Mesothelial cell of epicardium (in vitro differentiated cells): ENCODE measurements around the gene RBBP8. TPM values are rescaled to one million over a fixed set of nuclear protein-coding genes. Genes with fewer than 3 reads are reported as not detected.

ENCODE experiments used
- DNase-seq, 2 experiments: peaks; one replicate each; pipeline ENCODE4 v3.0.0; 2021; ENCODE audit warnings: low spot score in 2 of 2; ENCODE audit not compliant: unreplicated experiment in 2 of 2
- H3K27ac Mint-ChIP-seq: 2 replicates; pipeline ENCODE4 v1.8.0; 2021; ENCODE audit warnings: mixed read lengths
- H3K27me3 Mint-ChIP-seq: 2 replicates; pipeline ENCODE4 v1.8.0; 2021; ENCODE audit warnings: low read depth, mixed read lengths
- H3K36me3 Mint-ChIP-seq: 2 replicates; pipeline ENCODE4 v1.8.0; 2021; ENCODE audit warnings: mixed read lengths
- H3K4me1 Mint-ChIP-seq: 2 replicates; pipeline ENCODE4 v1.8.0; 2021; ENCODE audit warnings: mixed read lengths
- H3K4me3 Mint-ChIP-seq: 2 replicates; pipeline ENCODE4 v1.8.0; 2021; ENCODE audit warnings: mild to moderate bottlenecking, moderate library complexity, mixed read lengths
- H3K9me3 Mint-ChIP-seq: 2 replicates; pipeline ENCODE4 v1.8.0; 2021; ENCODE audit warnings: mixed read lengths
- total RNA-seq: library from RNA; stranded (reverse); gene quantifications from 3 replicates; pipeline ENCODE4 v1.2.1, GENCODE V29; 2021
- TF ChIP-seq, protein P1 (sequence below): fragments of 200-600 bp; sonication (generic); IDR thresholded peaks from one replicate; pipeline ENCODE4 v1.5.0; 2021; ENCODE audit warnings: antibody characterized with exemption; ENCODE audit not compliant: unreplicated experiment

RBBP8 gene
- total RNA-seq, 1 donor from 2014 or later, result 29.8 TPM

- H3K36me3 Mint-ChIP-seq, result peaks cover 17% of the 10 kb centered on the region
- no peaks in the 10 kb centered on the region for H3K27me3 Mint-ChIP-seq
- no peak overlapping the region for H3K27ac Mint-ChIP-seq
- TF ChIP-seq, protein P1, sequence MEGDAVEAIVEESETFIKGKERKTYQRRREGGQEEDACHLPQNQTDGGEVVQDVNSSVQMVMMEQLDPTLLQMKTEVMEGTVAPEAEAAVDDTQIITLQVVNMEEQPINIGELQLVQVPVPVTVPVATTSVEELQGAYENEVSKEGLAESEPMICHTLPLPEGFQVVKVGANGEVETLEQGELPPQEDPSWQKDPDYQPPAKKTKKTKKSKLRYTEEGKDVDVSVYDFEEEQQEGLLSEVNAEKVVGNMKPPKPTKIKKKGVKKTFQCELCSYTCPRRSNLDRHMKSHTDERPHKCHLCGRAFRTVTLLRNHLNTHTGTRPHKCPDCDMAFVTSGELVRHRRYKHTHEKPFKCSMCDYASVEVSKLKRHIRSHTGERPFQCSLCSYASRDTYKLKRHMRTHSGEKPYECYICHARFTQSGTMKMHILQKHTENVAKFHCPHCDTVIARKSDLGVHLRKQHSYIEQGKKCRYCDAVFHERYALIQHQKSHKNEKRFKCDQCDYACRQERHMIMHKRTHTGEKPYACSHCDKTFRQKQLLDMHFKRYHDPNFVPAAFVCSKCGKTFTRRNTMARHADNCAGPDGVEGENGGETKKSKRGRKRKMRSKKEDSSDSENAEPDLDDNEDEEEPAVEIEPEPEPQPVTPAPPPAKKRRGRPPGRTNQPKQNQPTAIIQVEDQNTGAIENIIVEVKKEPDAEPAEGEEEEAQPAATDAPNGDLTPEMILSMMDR, result no peak
- H3K9me3 Mint-ChIP-seq, result no peaks in the 10 kb centered on the region
- DNase-seq, result no peak
- H3K4me3 Mint-ChIP-seq, result no peak overlapping the region
- H3K4me1 Mint-ChIP-seq, result peaks cover 14% of the 10 kb centered on the region
These were observed 48.4 kb downstream of the RBBP8 start for GRCh38 chr18:22981274-22982133.

DNA sequence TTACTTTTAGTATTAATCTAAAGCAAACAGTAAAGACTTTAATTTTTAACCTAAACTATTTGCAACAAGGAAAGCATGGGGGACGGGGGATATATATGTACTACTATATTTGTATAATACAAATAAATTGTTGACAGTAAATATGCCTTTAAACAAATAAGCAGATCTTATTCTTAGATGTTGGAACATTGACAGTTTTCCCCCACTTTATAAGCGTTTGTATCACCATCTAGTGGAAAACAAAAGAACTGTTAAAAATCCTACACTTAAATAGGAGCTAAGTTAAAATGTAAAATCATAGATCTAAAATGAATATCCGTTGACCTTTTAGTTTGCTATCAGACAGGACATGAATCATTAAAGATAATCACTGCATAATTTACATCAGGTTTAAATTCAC lies 50.0 kb downstream of the RBBP8 start:
- H3K9me3 Mint-ChIP-seq, result no peaks in the 10 kb centered on the region
- no peak overlapping the region for H3K4me3 Mint-ChIP-seq

DNA sequence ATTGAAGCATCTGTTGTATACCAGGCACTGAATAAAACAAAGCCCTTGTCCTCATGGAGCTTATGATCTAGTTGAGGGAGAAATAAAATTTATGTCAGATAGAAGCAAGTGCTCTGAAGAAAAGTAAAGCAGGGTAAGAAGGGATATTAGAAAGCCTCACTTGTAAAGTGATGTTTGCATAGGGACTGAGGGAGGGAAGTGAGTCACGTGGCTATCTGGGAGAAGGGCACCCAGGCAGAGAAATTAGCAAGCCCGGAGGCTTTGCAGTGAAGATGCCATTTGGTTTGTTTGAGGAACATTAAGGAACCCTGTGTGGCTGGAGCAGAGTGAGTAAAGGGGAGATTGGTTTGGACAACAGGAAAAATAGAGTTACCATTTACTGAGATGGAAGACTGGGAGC lies 52.1 kb downstream of the RBBP8 start:
- DNase-seq, result no peak
- no peaks in the 10 kb centered on the region for H3K27me3 Mint-ChIP-seq
- peaks cover 13% of the 10 kb centered on the region for H3K36me3 Mint-ChIP-seq
- TF ChIP-seq, protein P1, result no peak
- H3K4me1 Mint-ChIP-seq, result peaks cover 2% of the 10 kb centered on the region
- H3K4me3 Mint-ChIP-seq, result no peak overlapping the region
- H3K27ac Mint-ChIP-seq, result no peak overlapping the region
- no peaks in the 10 kb centered on the region for H3K9me3 Mint-ChIP-seq

More for the DNA sequence above, 50.0 kb downstream of the RBBP8 start:
- Mint-ChIP-seq H3K27ac (no peak overlapping the region), H3K36me3 (peaks cover 17% of the 10 kb centered on the region), H3K4me1 (peaks cover 8% of the 10 kb centered on the region), H3K27me3 (no peaks in the 10 kb centered on the region)
- TF ChIP-seq, protein P1, result peak; percentile 56
- no peak for DNase-seq

GRCh38 chr18:22987547-22988189 lies 54.5 kb downstream of the RBBP8 start:
- peaks cover 16% of the 10 kb centered on the region for H3K36me3 Mint-ChIP-seq
- no peaks in the 10 kb centered on the region for H3K4me1 Mint-ChIP-seq
- H3K27ac Mint-ChIP-seq, result no peak overlapping the region
- DNase-seq, result no peak
- H3K9me3 Mint-ChIP-seq, result no peaks in the 10 kb centered on the region
- TF ChIP-seq, protein P1, result no peak
- H3K4me3 Mint-ChIP-seq, result no peak overlapping the region
- no peaks in the 10 kb centered on the region for H3K27me3 Mint-ChIP-seq

GRCh38 chr18:22988208-22988607 lies 55.1 kb downstream of the RBBP8 start:
- Mint-ChIP-seq H3K27ac (no peak overlapping the region), H3K36me3 (peaks cover 17% of the 10 kb centered on the region), H3K9me3 (no peaks in the 10 kb centered on the region), H3K4me1 (no peaks in the 10 kb centered on the region), H3K27me3 (no peaks in the 10 kb centered on the region), H3K4me3 (no peak overlapping the region)
- TF ChIP-seq, protein P1, result no peak
- no peak for DNase-seq
